Measurements from ENCODE around the gene CLEC4F.

- TF ChIP-seq CTCF (IDR thresholded peaks at IDR 0.05) (no peak), EP300 (IDR thresholded peaks at IDR 0.05) (no peak), POLR2A (IDR thresholded peaks at IDR 0.05) (no peak)
Measured at GRCh38 chr2:70789304-70790135, 30.9 kb downstream of the CLEC4F start.

All from ovary (tissue), 3 donors.